ENCODE data around the gene CNPY1.

CNPY1 gene

GRCh38 chr7:155461631-155462030, 84.7 kb downstream of the CNPY1 start:
- H3K36me3 Mint-ChIP-seq (ENCODE audit: low read depth), result no peaks in the 10 kb centered on the region
- H3K9me3 Mint-ChIP-seq, result no peaks in the 10 kb centered on the region
- H3K4me1 Mint-ChIP-seq (ENCODE audit: low read depth), result peaks cover 26% of the 10 kb centered on the region
- H3K27me3 Mint-ChIP-seq, result peaks cover 84% of the 10 kb centered on the region
- H3K4me3 Mint-ChIP-seq, result no peak overlapping the region
- no peak for DNase-seq
- no peak overlapping the region for H3K27ac Mint-ChIP-seq

GRCh38 chr7:155460926-155461613, 85.3 kb downstream of the CNPY1 start:
- peaks cover 28% of the 10 kb centered on the region for H3K4me1 Mint-ChIP-seq (ENCODE audit: low read depth)
- no peaks in the 10 kb centered on the region for H3K9me3 Mint-ChIP-seq
- peaks cover 85% of the 10 kb centered on the region for H3K27me3 Mint-ChIP-seq
- DNase-seq, result no peak
- no peaks in the 10 kb centered on the region for H3K36me3 Mint-ChIP-seq (ENCODE audit: low read depth)
- no peak overlapping the region for H3K4me3 Mint-ChIP-seq
- H3K27ac Mint-ChIP-seq, result no peak overlapping the region

GRCh38 chr7:155459700-155460461, 86.5 kb downstream of the CNPY1 start:
- Mint-ChIP-seq H3K36me3 (ENCODE audit: low read depth) (no peaks in the 10 kb centered on the region), H3K9me3 (no peaks in the 10 kb centered on the region), H3K4me3 (no peak overlapping the region), H3K27me3 (peaks cover 85% of the 10 kb centered on the region), H3K27ac (peak overlapping the region; percentile 81), H3K4me1 (ENCODE audit: low read depth) (peaks cover 20% of the 10 kb centered on the region)
- DNase-seq, result no peak

GRCh38 chr7:155458878-155459699, 87.3 kb downstream of the CNPY1 start:
- no peaks in the 10 kb centered on the region for H3K36me3 Mint-ChIP-seq (ENCODE audit: low read depth)
- H3K27me3 Mint-ChIP-seq, result peaks cover 85% of the 10 kb centered on the region
- H3K4me1 Mint-ChIP-seq (ENCODE audit: low read depth), result peaks cover 25% of the 10 kb centered on the region
- H3K27ac Mint-ChIP-seq, result peak overlapping the region; percentile 81
- peak overlapping the region; percentile 33 for H3K4me3 Mint-ChIP-seq
- no peaks in the 10 kb centered on the region for H3K9me3 Mint-ChIP-seq
- DNase-seq, result no peak

- no peaks in the 10 kb centered on the region for H3K9me3 Mint-ChIP-seq
- H3K27me3 Mint-ChIP-seq, result peaks cover 85% of the 10 kb centered on the region
- H3K4me3 Mint-ChIP-seq, result peak within 1 kb of the TSS; percentile 61
- peak within 1 kb of the TSS; percentile 68 for H3K27ac Mint-ChIP-seq
- DNase-seq, result peak; percentile 51
- H3K36me3 Mint-ChIP-seq (ENCODE audit: low read depth), result no peaks in the 10 kb centered on the region
- H3K4me1 Mint-ChIP-seq (ENCODE audit: low read depth), result peaks cover 25% of the 10 kb centered on the region
Observed at GRCh38 chr7:155458111-155458877, 88.1 kb downstream of the CNPY1 start, which contains the start of gene EN2. Gene EN2, plus strand, starts transcription at chr7:155458129. Its CDS starts 249 bp downstream, at chr7:155458378.

GRCh38 chr7:155457544-155458110, 88.7 kb downstream of the CNPY1 start:
- peaks cover 25% of the 10 kb centered on the region for H3K4me1 Mint-ChIP-seq (ENCODE audit: low read depth)
- H3K27ac Mint-ChIP-seq, result peak overlapping the region; percentile 47
- H3K27me3 Mint-ChIP-seq, result peaks cover 85% of the 10 kb centered on the region
- H3K4me3 Mint-ChIP-seq, result peak overlapping the region; percentile 31
- DNase-seq, result peak; percentile 49
- no peaks in the 10 kb centered on the region for H3K9me3 Mint-ChIP-seq
- no peaks in the 10 kb centered on the region for H3K36me3 Mint-ChIP-seq (ENCODE audit: low read depth)

GRCh38 chr7:155456738-155457543, 89.4 kb downstream of the CNPY1 start:
- Mint-ChIP-seq H3K27ac (peak overlapping the region; percentile 68), H3K4me3 (peak overlapping the region; percentile 61), H3K9me3 (no peaks in the 10 kb centered on the region), H3K36me3 (ENCODE audit: low read depth) (no peaks in the 10 kb centered on the region), H3K4me1 (ENCODE audit: low read depth) (peaks cover 25% of the 10 kb centered on the region), H3K27me3 (peaks cover 84% of the 10 kb centered on the region)
- DNase-seq, result peak; percentile 56

- H3K4me3 Mint-ChIP-seq, result no peak overlapping the region
- H3K9me3 Mint-ChIP-seq, result no peaks in the 10 kb centered on the region
- DNase-seq, result no peak
Observed at GRCh38 chr7:155455776-155456737, 90.3 kb downstream of the CNPY1 start.

GRCh38 chr7:155455132-155455693, 91.1 kb downstream of the CNPY1 start:
- Mint-ChIP-seq H3K4me1 (ENCODE audit: low read depth) (peaks cover 25% of the 10 kb centered on the region), H3K27ac (no peak overlapping the region), H3K4me3 (no peak overlapping the region), H3K27me3 (peaks cover 84% of the 10 kb centered on the region), H3K36me3 (ENCODE audit: low read depth) (no peaks in the 10 kb centered on the region), H3K9me3 (no peaks in the 10 kb centered on the region)
- no peak for DNase-seq

More at GRCh38 chr7:155455776-155456737, 90.3 kb downstream of the CNPY1 start:
- Mint-ChIP-seq H3K36me3 (ENCODE audit: low read depth) (no peaks in the 10 kb centered on the region), H3K27me3 (peaks cover 84% of the 10 kb centered on the region), H3K27ac (peak overlapping the region; percentile 63), H3K4me1 (ENCODE audit: low read depth) (peaks cover 25% of the 10 kb centered on the region)

- H3K36me3 Mint-ChIP-seq (ENCODE audit: low read depth), result no peaks in the 10 kb centered on the region
- DNase-seq, result peak; percentile 34
- peaks cover 21% of the 10 kb centered on the region for H3K4me1 Mint-ChIP-seq (ENCODE audit: low read depth)
- H3K4me3 Mint-ChIP-seq, result no peak overlapping the region
- H3K9me3 Mint-ChIP-seq, result no peaks in the 10 kb centered on the region
- H3K27ac Mint-ChIP-seq, result no peak overlapping the region
- peaks cover 78% of the 10 kb centered on the region for H3K27me3 Mint-ChIP-seq
Observed at GRCh38 chr7:155454183-155455112, 91.9 kb downstream of the CNPY1 start.

All from activated T-cell treated with anti-CD3 and anti-CD28 coated beads, Interleukin-2, amount 50 U/mL, for 24 hours (primary cell).